Subcutaneous adipose tissue (tissue), 4 donors: ENCODE results near the gene SPRR5. TPM values are rescaled to one million over a fixed set of nuclear protein-coding genes. Genes with fewer than 3 reads are reported as not detected.

Source experiments
- CTCF ChIP-seq: fragments of 450-650 bp; IDR thresholded peaks from one replicate; pipeline ENCODE4 v1.5.1; 2016; ENCODE audit warnings: low read depth, mild to moderate bottlenecking, control low read depth, antibody characterized with exemption, moderate library complexity
- total RNA-seq, 4 donors: library from RNA; depleted of rRNA; stranded (reverse); fragments of >200 nt; gene quantifications; one replicate each; pipeline ENCODE4 v1.1.0, GENCODE V29; 2016

The SPRR5 gene, protein sequence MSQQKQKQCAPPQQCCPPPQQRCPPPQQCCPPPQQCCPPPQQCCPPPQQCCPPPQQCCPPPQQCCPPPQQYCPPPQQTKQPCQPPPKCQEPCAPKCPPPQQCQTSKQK
- not detected for total RNA-seq

GRCh38 chr1:152946651-152947256, at the start of gene SPRR5:
TSS of gene SPRR5 (plus strand) at chr1:152947206. CDS start at chr1:152948555, 1,349 bp downstream.
- no peak for TF ChIP-seq CTCF

DNA sequence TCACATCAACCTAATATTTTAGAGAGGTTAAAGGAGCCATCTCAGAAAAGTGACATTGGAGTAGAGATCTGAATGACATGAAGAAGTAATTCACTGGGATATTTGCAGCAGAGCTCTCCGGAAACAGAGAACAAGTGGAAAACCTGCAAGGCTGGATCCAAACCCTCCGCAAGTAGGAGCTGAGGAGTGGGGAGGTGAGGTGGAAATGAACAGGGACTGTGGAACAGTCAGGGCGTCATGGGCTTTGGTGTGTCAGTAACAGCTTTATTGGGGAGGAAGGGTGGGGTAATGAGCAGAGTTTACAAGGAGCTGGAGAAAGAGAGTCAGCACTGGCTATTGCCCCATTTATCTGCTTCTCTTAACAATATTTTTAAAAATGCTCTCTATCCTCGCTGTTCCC, 48.0 kb upstream of the SPRR5 start:
- no peak for TF ChIP-seq CTCF

GRCh38 chr1:152899883-152900282, 47.1 kb upstream of the SPRR5 start:
- TF ChIP-seq CTCF: no peak

DNA sequence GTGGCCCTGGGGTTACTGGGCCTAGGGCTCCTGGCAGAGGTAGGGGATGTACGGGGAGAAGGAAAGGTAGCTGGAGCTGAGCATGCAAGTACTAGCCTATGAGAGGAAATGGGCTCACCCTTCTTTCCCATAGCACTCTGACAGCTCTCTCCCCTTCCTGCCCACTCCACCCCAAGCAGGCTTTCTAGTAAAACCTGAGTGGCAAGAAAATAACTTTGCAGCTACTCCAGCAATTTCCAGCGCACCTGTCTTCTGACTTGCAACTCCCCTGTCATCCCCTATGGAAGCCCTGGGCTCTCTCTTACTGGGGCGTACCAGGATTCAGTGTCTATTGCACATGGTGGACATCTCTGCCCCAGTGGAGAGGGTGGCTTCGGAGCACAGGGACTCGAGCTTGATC, 45.4 kb upstream of the SPRR5 start:
- TF ChIP-seq CTCF: no peak

- no peak for TF ChIP-seq CTCF
Measured at GRCh38 chr1:152902636-152903035, 44.4 kb upstream of the SPRR5 start.

DNA sequence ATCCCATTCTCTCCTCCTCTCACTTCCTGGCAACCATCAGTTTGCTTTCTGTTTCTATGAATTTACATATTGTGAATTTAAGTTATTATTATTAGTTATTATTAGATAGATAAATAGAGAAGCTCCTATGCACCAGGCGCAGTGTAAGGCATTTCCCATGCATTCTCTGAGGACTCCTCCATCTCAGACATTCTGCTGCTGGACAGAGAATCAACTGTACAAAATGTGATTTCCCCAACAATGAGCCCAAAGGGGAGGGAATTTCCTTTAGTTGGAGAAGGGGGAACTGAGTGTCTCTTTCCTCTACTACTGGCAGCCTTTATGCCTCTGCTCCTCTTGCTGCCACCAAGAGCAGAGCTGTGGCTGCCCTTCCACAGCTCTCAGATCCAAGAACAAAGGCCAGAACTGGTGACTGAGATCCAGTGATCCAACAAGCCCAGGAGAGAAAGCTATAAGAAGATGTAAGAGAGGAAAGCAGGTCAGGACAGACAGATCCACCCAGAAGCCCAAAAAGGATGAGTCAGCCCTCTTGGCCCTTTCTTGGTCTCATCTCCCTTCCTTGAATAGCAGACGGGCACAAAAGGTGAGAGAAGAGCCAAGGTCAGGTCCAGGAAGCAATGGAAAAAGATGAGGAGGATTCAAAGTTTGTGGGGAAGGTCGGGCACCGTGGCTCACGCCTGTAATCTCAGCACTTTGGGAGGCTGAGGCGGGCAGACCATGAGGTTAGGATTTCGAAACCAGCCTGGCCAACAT, 42.1 kb upstream of the SPRR5 start:
- no peak for TF ChIP-seq CTCF

DNA sequence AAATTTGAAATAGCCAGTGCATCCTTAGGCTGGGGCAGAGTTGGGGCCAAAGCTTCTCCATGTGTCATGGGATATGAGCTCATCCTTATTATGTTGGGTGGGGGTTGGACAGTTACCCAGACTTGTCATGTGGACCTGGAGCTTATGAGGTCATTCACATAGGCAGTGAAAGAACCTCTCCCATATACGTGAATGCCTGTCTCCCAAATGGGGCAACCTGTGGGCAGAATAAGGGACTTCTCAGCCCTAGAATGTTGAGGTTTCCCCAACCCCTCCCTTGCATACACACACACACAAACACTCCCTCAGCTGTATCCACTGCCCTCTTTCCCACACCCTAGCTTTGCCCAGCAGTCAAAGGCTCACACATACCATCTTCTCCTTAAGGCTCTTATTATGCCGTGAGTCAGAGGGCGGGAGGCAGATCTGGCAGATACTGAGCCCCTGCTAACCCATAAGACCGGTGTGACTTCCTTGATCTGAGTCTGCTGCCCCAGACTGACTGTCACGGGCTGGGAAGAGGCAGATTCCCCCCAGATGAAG, 40.9 kb upstream of the SPRR5 start:
- no peak for TF ChIP-seq CTCF
